ENCODE data around the gene PLPP2. TPM values are rescaled to one million over a fixed set of nuclear protein-coding genes. Genes with fewer than 3 reads are reported as not detected.

Gene PLPP2
- total RNA-seq, 1 experiment from 2014 or later: 143 TPM

DNA sequence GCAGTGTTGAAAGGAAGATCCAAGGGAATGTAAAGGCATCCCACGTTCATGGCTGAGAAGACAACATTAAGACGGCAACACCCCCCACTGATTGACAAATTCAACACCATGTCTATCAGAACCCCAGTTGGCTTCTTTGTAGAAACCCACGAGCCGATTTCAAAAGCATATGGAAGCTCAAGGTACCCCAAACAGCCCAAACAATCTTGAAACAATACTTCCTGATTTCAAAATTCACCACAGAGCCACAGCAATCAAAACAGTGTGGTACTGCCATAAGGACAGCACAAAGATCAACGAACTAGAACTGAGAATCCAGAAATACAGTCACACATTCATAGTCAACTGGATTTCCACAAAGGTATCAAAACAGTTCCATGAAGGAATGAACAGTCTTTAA, 47.2 kb upstream of the PLPP2 start:
- no TSS peak for BruUV-seq (replicated peaks)
- Histone ChIP-seq H3K4me3 (no peak overlapping the region), H3K36me3 (ENCODE audit: low read depth) (peaks cover 13% of the 10 kb centered on the region; the same call in 1 of the 2 replicates), H3K27ac (no peak overlapping the region), H3K27me3 (ENCODE audit: insufficient read depth, low read depth) (no peaks in the 10 kb centered on the region), H3F3A (ENCODE audit: insufficient read depth, low read depth) (no peaks in the 10 kb centered on the region), H3K4me2 (no peak overlapping the region), H3K4me1 (replicated peaks; ENCODE audit: insufficient read depth) (peaks cover 20% of the 10 kb centered on the region), H2AFZ (no peak overlapping the region), H3K79me2 (ENCODE audit: low read depth) (peaks cover 64% of the 10 kb centered on the region), H3K9me3 (ENCODE audit: insufficient read depth, low read depth) (no peaks in the 10 kb centered on the region), H3K9me2 (ENCODE audit: insufficient read depth) (no peaks in the 10 kb centered on the region), H4K20me1 (ENCODE audit: insufficient read depth) (peaks cover 51% of the 10 kb centered on the region)
- no peak for DNase-seq
- POLR2A ChIA-PET (ENCODE audit: unreplicated experiment): no interaction called here
- TF ChIP-seq EZH2 (IDR thresholded peaks at IDR 0.05; ENCODE audit: low read depth): no peak
- TF ChIP-seq, protein P1, sequence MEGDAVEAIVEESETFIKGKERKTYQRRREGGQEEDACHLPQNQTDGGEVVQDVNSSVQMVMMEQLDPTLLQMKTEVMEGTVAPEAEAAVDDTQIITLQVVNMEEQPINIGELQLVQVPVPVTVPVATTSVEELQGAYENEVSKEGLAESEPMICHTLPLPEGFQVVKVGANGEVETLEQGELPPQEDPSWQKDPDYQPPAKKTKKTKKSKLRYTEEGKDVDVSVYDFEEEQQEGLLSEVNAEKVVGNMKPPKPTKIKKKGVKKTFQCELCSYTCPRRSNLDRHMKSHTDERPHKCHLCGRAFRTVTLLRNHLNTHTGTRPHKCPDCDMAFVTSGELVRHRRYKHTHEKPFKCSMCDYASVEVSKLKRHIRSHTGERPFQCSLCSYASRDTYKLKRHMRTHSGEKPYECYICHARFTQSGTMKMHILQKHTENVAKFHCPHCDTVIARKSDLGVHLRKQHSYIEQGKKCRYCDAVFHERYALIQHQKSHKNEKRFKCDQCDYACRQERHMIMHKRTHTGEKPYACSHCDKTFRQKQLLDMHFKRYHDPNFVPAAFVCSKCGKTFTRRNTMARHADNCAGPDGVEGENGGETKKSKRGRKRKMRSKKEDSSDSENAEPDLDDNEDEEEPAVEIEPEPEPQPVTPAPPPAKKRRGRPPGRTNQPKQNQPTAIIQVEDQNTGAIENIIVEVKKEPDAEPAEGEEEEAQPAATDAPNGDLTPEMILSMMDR (conservative IDR thresholded peaks at IDR 0.05): no peak
- intact Hi-C loops (cut with micrococcal nuclease; ENCODE audit: unreplicated experiment): no loop called here
- CTCF ChIA-PET: no interaction called here

DNA sequence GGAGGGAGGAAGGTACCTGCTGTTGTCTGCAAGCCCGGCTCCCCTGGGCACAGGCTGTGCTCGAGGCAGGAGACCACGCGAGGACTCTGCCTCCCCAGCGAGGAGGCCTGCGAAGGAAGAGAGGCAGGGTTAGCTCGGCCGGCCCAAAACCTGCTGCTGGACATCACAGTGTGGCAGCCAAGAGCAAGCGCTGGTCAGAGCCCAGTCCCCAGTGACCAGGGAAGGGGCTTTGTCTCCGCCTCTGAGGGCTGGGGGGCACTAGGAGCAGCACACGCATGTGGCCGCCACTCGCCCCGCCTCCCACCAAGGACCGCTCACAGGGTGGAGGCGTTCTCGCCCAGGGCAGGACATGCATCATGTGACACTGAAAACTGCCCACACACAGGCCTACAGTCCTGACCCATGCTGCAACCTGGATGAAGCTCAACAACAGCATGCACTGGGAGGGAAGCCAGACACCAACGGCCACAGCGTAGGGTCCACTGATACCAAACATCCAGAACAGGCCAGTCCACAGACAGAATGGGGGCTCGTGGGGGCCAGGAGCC, 44.9 kb upstream of the PLPP2 start:
- H4K20me1 ChIP-seq (ENCODE audit: insufficient read depth): peaks cover 37% of the 10 kb centered on the region
- BruUV-seq (replicated peaks): no TSS peak
- intact Hi-C loops (cut with micrococcal nuclease; ENCODE audit: unreplicated experiment): no loop called here

DNA sequence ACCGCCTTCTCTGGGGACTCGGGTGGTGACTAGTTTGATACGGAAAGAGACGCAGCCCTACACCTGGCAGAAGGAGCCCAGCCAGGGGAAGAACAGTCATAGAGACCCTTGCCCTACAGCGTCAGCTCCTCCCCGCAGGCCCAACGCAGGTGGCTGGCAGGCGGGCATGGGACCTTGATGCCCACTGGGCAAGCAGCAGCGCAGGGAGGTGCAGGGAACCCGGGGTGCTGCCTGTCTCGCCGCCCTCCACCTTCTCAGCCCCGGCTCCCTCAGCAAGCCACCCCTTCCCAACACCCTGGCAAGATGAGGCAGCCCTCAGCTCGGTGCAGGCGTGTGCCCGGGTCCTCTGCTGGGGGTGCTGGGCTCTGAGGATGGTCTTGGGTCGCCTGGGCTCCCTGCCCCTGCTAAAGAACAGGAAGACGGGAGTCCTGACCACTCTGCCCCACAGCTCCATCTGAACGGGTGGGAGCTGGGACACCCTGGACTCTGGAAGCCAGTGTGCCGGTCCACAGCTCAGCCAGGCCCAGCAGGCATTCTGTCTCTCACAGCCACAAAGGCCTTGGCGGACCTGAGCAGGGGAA, 44.4 kb upstream of the PLPP2 start:
- H2AFZ ChIP-seq: no peak overlapping the region
- H3K79me2 ChIP-seq (ENCODE audit: low read depth): peaks cover 36% of the 10 kb centered on the region
- no peaks in the 10 kb centered on the region for H3F3A ChIP-seq (ENCODE audit: insufficient read depth, low read depth)
- intact Hi-C loops (cut with micrococcal nuclease; ENCODE audit: unreplicated experiment): no loop called here
- no peaks in the 10 kb centered on the region for H3K4me1 ChIP-seq (replicated peaks; ENCODE audit: insufficient read depth)
- H3K9me2 ChIP-seq (ENCODE audit: insufficient read depth): no peaks in the 10 kb centered on the region
- H3K27ac ChIP-seq: no peak overlapping the region
- no peak for DNase-seq
- CTCF ChIA-PET: no interaction called here
- peaks cover 32% of the 10 kb centered on the region for H4K20me1 ChIP-seq (ENCODE audit: insufficient read depth)
- no TSS peak for BruUV-seq (replicated peaks)
- H3K4me3 ChIP-seq: no peak overlapping the region
- no peak overlapping the region for H3K4me2 ChIP-seq
- peaks cover 8% of the 10 kb centered on the region; the same call in 1 of the 2 replicates for H3K36me3 ChIP-seq (ENCODE audit: low read depth)
- H3K9me3 ChIP-seq (ENCODE audit: insufficient read depth, low read depth): no peaks in the 10 kb centered on the region
- POLR2A ChIA-PET (ENCODE audit: unreplicated experiment): no interaction called here
- no peaks in the 10 kb centered on the region for H3K27me3 ChIP-seq (ENCODE audit: insufficient read depth, low read depth)
- TF ChIP-seq EZH2 (IDR thresholded peaks at IDR 0.05; ENCODE audit: low read depth): no peak
- TF ChIP-seq, protein P1 (conservative IDR thresholded peaks at IDR 0.05): no peak

More for the DNA sequence above, 44.9 kb upstream of the PLPP2 start:
- H3K9me2 ChIP-seq (ENCODE audit: insufficient read depth): no peaks in the 10 kb centered on the region
- POLR2A ChIA-PET (ENCODE audit: unreplicated experiment): no interaction called here
- CTCF ChIA-PET: no interaction called here
- H3K79me2 ChIP-seq (ENCODE audit: low read depth): peaks cover 42% of the 10 kb centered on the region
- TF ChIP-seq, protein P1 (conservative IDR thresholded peaks at IDR 0.05): no peak
- TF ChIP-seq EZH2 (IDR thresholded peaks at IDR 0.05; ENCODE audit: low read depth): no peak
- H3K27me3 ChIP-seq (ENCODE audit: insufficient read depth, low read depth): no peaks in the 10 kb centered on the region
- H3K36me3 ChIP-seq (ENCODE audit: low read depth): peaks cover 12% of the 10 kb centered on the region; the same call in 1 of the 2 replicates
- no peak for DNase-seq
- H3F3A ChIP-seq (ENCODE audit: insufficient read depth, low read depth): no peaks in the 10 kb centered on the region
- no peaks in the 10 kb centered on the region for H3K4me1 ChIP-seq (replicated peaks; ENCODE audit: insufficient read depth)
- no peaks in the 10 kb centered on the region for H3K9me3 ChIP-seq (ENCODE audit: insufficient read depth, low read depth)
- H3K4me2 ChIP-seq: no peak overlapping the region
- H3K27ac ChIP-seq: no peak overlapping the region
- no peak overlapping the region for H2AFZ ChIP-seq
- no peak overlapping the region for H3K4me3 ChIP-seq

Data from PC-9 (cell line).